K562 (cell line): ENCODE data around the gene TFCP2. TPM values are rescaled to one million over a fixed set of nuclear protein-coding genes. Genes with fewer than 3 reads are reported as not detected.

ENCODE experiments used
- ATAC-seq: fragments of 200-7000 bp; cut with Tn5 transposase; 3 replicates; pipeline ENCODE4 v1.9.1; 2020; ENCODE audit warnings: moderate library complexity
- BruUV-seq: library from RNA; stranded (reverse); fragments of 400-500 nt; replicated peaks from 2 replicates; lab custom pipeline; 2021; lab: Mats Ljungman, UMichigan
- CTCF ChIA-PET: fragments of 300-600 bp; formaldehyde crosslinking; extraction: SDS; loops from one replicate; lab custom pipeline; 2021; ENCODE audit warnings: low intra/inter-chr PET ratio; lab: Yijun Ruan, JAX
- POLR2A ChIA-PET: fragments of 300-600, 350-650 bp; sonication (Branson Sonifier 250); formaldehyde crosslinking; extraction: SDS; loops from one replicate; lab custom pipeline; 2021; ENCODE audit warnings: antibody characterized with exemption, inconsistent platforms; lab: Yijun Ruan, JAX
- DNase-seq, 4 experiments: peaks; one replicate each; pipeline versions ENCODE4 v3.0.0 to v3.0.0-alpha.2; 2011 to 2018; ENCODE audit warnings: low spot score in 3 of 4, mixed read lengths in 3 of 4; ENCODE audit errors: extremely low read depth in 1 of 4
- FAIRE-seq: peaks from 2 replicates; lab custom pipeline; 2011; peaks lifted over from hg19 to GRCh38; lab: Jason Lieb, UNC
- H2AFZ ChIP-seq: 2 replicates; pipeline ENCODE4 v1.6.0; 2011; ENCODE audit warnings: low read depth, low read length, control low read depth, inconsistent platforms
- H3K27ac ChIP-seq: fragments of 200-600 bp; 3 replicates; pipeline ENCODE4 v1.8.0; 2011; ENCODE audit warnings: low read depth, mild to moderate bottlenecking, control low read depth, inconsistent platforms, low read length, moderate library complexity, mixed read lengths; ENCODE audit errors: extremely low read depth
- H3K27me3 ChIP-seq, 2 experiments: fragments of 300-600 bp in 1 of 2; 2 replicates in 1 of 2; 3 replicates in 1 of 2; pipeline versions ENCODE4 v1.6.0 to v1.8.0; 2011; ENCODE audit warnings: inconsistent platforms in 2 of 2, low read length in 2 of 2, mild to moderate bottlenecking in 1 of 2, mixed read lengths in 1 of 2, moderate library complexity in 1 of 2; ENCODE audit not compliant: control insufficient read depth in 2 of 2, insufficient read depth in 2 of 2
- H3K36me3 ChIP-seq: fragments of 300-600 bp; 3 replicates; pipeline ENCODE4 v1.8.0; 2011; ENCODE audit warnings: mild to moderate bottlenecking, low read length, inconsistent platforms; ENCODE audit not compliant: control insufficient read depth, insufficient read depth
- H3K4me1 ChIP-seq, 2 experiments: fragments of 200-600 bp in 1 of 2; replicated peaks in 1 of 2; 2 replicates in 1 of 2; 3 replicates in 1 of 2; pipeline versions ENCODE4 v1.5.1 to v1.8.0; 2011; ENCODE audit warnings: inconsistent platforms in 2 of 2, low read length in 2 of 2, mild to moderate bottlenecking in 1 of 2, mixed read lengths in 1 of 2, moderate library complexity in 1 of 2; ENCODE audit not compliant: control insufficient read depth in 2 of 2, insufficient read depth in 2 of 2
- H3K4me2 ChIP-seq: 2 replicates; pipeline ENCODE4 v1.6.1; 2011; ENCODE audit warnings: low read length, control low read depth, inconsistent platforms, mixed read lengths; ENCODE audit not compliant: insufficient read depth
- H3K4me3 ChIP-seq: fragments of 200-600 bp; sonication (generic), shearing (Covaris generic); 2 replicates; pipeline ENCODE4 v1.5.1; 2016; ENCODE audit warnings: control low read depth, inconsistent platforms
- H3K79me2 ChIP-seq: fragments of 200-600 bp; 3 replicates; pipeline ENCODE4 v1.8.0; 2011; ENCODE audit warnings: low read length, inconsistent platforms; ENCODE audit not compliant: control insufficient read depth, insufficient read depth
- H3K9ac ChIP-seq, 2 experiments: 2 replicates each; pipeline versions ENCODE4 v1.6.0 to v1.6.1; 2011; ENCODE audit warnings: low read depth in 2 of 2, low read length in 2 of 2, control low read depth in 1 of 2, inconsistent platforms in 1 of 2, mild to moderate bottlenecking in 1 of 2, mixed read lengths in 1 of 2; ENCODE audit not compliant: insufficient read depth in 1 of 2
- H3K9me1 ChIP-seq: one replicate; pipeline ENCODE4 v1.6.0; 2011; ENCODE audit warnings: inconsistent platforms, mild to moderate bottlenecking, low read length, moderate library complexity; ENCODE audit not compliant: control insufficient read depth, insufficient read depth
- H3K9me3 ChIP-seq: replicated peaks from 2 replicates; pipeline ENCODE4 v1.5.1; 2011; ENCODE audit warnings: low read depth, low read length, inconsistent platforms; ENCODE audit not compliant: control insufficient read depth, insufficient read depth
- H4K20me1 ChIP-seq: replicated peaks from 2 replicates; pipeline ENCODE4 v1.6.1; 2011; ENCODE audit warnings: low read length, inconsistent platforms, mixed read lengths; ENCODE audit not compliant: control insufficient read depth, insufficient read depth
- ATF1 ChIP-seq, 2 experiments: fragments of 450-650 bp in 1 of 2; IDR thresholded peaks; 2 replicates each; pipeline ENCODE4 v1.6.1; 2016; ENCODE audit warnings: missing compliant biosample characterization in 1 of 2, missing genetic modification characterization in 1 of 2
- CBX8 ChIP-seq: fragments of 200-600 bp; sonication (generic); IDR thresholded peaks from 2 replicates; pipeline ENCODE4 v1.6.1; 2012; ENCODE audit warnings: borderline replicate concordance, mixed run types, low read depth, mild to moderate bottlenecking, moderate library complexity, mixed read lengths, low read length, control low read depth, inconsistent platforms; ENCODE audit not compliant: poor library complexity, severe bottlenecking; ENCODE audit errors: extremely low read depth
- CEBPB ChIP-seq: fragments of 450-650 bp; IDR thresholded peaks from 2 replicates; pipeline ENCODE4 v1.6.1; 2016; ENCODE audit warnings: missing genetic modification characterization, missing compliant biosample characterization
- ELK3 ChIP-seq: fragments of 450-650 bp; formaldehyde crosslinking; IDR thresholded peaks from 2 replicates; pipeline ENCODE4 v1.4.0; 2020; ENCODE audit warnings: mild to moderate bottlenecking
- ETV6 ChIP-seq, 3 experiments: fragments of 150-350 bp in 1 of 3; sonication (generic) in 1 of 3; formaldehyde crosslinking in 1 of 3; IDR thresholded peaks; 2 replicates each; pipeline versions ENCODE4 v1.6.1 to v1.8.0; 2014 to 2022; ENCODE audit warnings: borderline replicate concordance in 2 of 3, low read depth in 2 of 3, antibody characterized with exemption in 1 of 3, low read length in 1 of 3, mild to moderate bottlenecking in 1 of 3, missing genetic modification reagents in 1 of 3
- FOXP4 ChIP-seq: sonication (generic); formaldehyde crosslinking; IDR thresholded peaks from 2 replicates; pipeline ENCODE4 v1.8.0; 2022; ENCODE audit warnings: mild to moderate bottlenecking, missing genetic modification reagents, borderline replicate concordance
- PHTF2 ChIP-seq: fragments of 250-450 bp; sonication (Bioruptor Pico); IDR thresholded peaks from 2 replicates; pipeline ENCODE4 v1.5.0; 2021; ENCODE audit warnings: mild to moderate bottlenecking
- POLR2A ChIP-seq: fragments of 450-650 bp; conservative IDR thresholded peaks from 2 replicates; pipeline ENCODE4 v1.6.1; 2016
- POLR2AphosphoS2 ChIP-seq: IDR thresholded peaks from 2 replicates; pipeline ENCODE4 v1.6.1; 2012; ENCODE audit warnings: low read length, improper control_type of control experiment
- RHOXF2B ChIP-seq: fragments of 250-450 bp; sonication (Bioruptor Pico); conservative IDR thresholded peaks from 2 replicates; pipeline ENCODE4 v1.5.1; 2021
- SRF ChIP-seq, 2 experiments: fragments of 250-450, 450-650 bp in 1 of 2; sonication (Bioruptor Pico) in 1 of 2; sonication (generic) in 1 of 2; formaldehyde crosslinking; IDR thresholded peaks; 2 replicates each; pipeline versions ENCODE4 v1.5.0 to v1.5.1; 2020 to 2022; ENCODE audit warnings: mild to moderate bottlenecking in 1 of 2, missing genetic modification reagents in 1 of 2
- SUPT5H ChIP-seq: fragments of 450-650 bp; IDR thresholded peaks from 2 replicates; pipeline ENCODE4 v1.6.1; 2016
- TARDBP ChIP-seq: fragments of 450-650 bp; IDR thresholded peaks from 2 replicates; pipeline ENCODE4 v1.6.1; 2016
- TGIF2 ChIP-seq: sonication (generic); formaldehyde crosslinking; IDR thresholded peaks from 2 replicates; pipeline ENCODE4 v1.8.1; 2022; ENCODE audit warnings: mild to moderate bottlenecking, missing genetic modification reagents, moderate library complexity
- ZBTB5 ChIP-seq: fragments of 450-650 bp; IDR thresholded peaks from 2 replicates; pipeline ENCODE4 v1.6.1; 2017; ENCODE audit warnings: antibody characterized with exemption
- ZNF586 ChIP-seq: fragments of 450-650 bp; formaldehyde crosslinking; conservative IDR thresholded peaks from 2 replicates; pipeline ENCODE4 v1.4.0; 2020; ENCODE audit warnings: mild to moderate bottlenecking, moderate library complexity
- ZNF655 ChIP-seq: fragments of 250-450 bp; sonication (Bioruptor Pico); IDR thresholded peaks from 2 replicates; pipeline ENCODE4 v1.5.0; 2021
- WGBS: fragments of 100-300 bp; shearing (Covaris generic); methylation state at CpG from one replicate; pipeline ENCODE4 v1.1.6; 2016; ENCODE audit warnings: low coverage, mixed read lengths; ENCODE audit not compliant: insufficient coverage; ENCODE audit errors: missing lambda C conversion rate; 5-methylcytosine and 5-hydroxymethylcytosine counted together
- in situ Hi-C: fragments of 300-500 bp; cut with MboI; formaldehyde crosslinking; loops from 4 replicates; pipeline ENCODE4 v1.15.0; 2018; ENCODE audit warnings: inconsistent platforms, mixed read lengths
- intact Hi-C: fragments of 100-400 bp; cut with micrococcal nuclease; formaldehyde crosslinking; loops from 2 replicates; pipeline ENCODE4 v1.14.2; 2022
- polyA plus RNA-seq, 8 experiments: library from polyadenylated mRNA; depleted of rRNA in 4 of 8; stranded (reverse) in 5 of 8; unstranded in 3 of 8; fragments of >200 nt; fragmentation: Nextera tagmentation in 2 of 8; fragmentation: Illumina TruSeq in 1 of 8; extraction: Ambion mirVana in 2 of 8; extraction: Trizol in 1 of 8; gene quantifications; 2 replicates each; pipeline versions ENCODE4 v1.2.1 to v1.2.3, GENCODE V29; 2011 to 2014; ENCODE audit warnings: inconsistent platforms in 1 of 8, missing spikeins in 1 of 8
- total RNA-seq, 7 experiments: library from RNA; depleted of rRNA in 6 of 7; stranded (reverse); fragments of >200 nt in 6 of 7; fragmentation: Illumina TruSeq in 2 of 7; extraction: Trizol in 2 of 7; gene quantifications; 2 replicates each; pipeline versions ENCODE4 v1.2.1 to v1.2.3, GENCODE V29; 2011 to 2021; ENCODE audit warnings: low replicate concordance in 1 of 7

Gene TFCP2
- total and polyA plus RNA-seq, 9 of the 15 experiments (the other 6 are each of a cell fraction or from before 2014, with no cell fraction given): 8.0 to 38.9 (median 19.3) TPM

- H4K20me1 ChIP-seq: no peaks in the 10 kb centered on the region
- no peaks in the 10 kb centered on the region for H3K27me3 ChIP-seq
- ATAC-seq: no peak
- H3K9me1 ChIP-seq: no peaks in the 10 kb centered on the region
- no peak for TF ChIP-seq ZBTB5
- TF ChIP-seq ZNF586 (CRISPR knock-in tag): no peak
- TF ChIP-seq CEBPB: no peak
- TF ChIP-seq TARDBP: no peak
- no peak for TF ChIP-seq PHTF2 (CRISPR knock-in tag)
- no peak for TF ChIP-seq SRF (CRISPR knock-in tag; IDR thresholded peaks at IDR 0.05)
- no peak for TF ChIP-seq TGIF2
- TF ChIP-seq ELK3 (CRISPR knock-in tag): no peak
- TF ChIP-seq RHOXF2B (CRISPR knock-in tag): no peak
- TF ChIP-seq POLR2A: no peak
- no peak for TF ChIP-seq ETV6 (IDR thresholded peaks at IDR 0.05; ENCODE audit: borderline replicate concordance in 1 of 2, low read depth in 2 of 2, low read length in 1 of 2)
- TF ChIP-seq ETV6 (CRISPR knock-in tag; IDR thresholded peaks at IDR 0.05; ENCODE audit: borderline replicate concordance): no peak
- no peak for TF ChIP-seq ZNF655 (CRISPR knock-in tag)
- no peak for TF ChIP-seq ATF1 (CRISPR knock-in tag; IDR thresholded peaks at IDR 0.05)
- no peak for TF ChIP-seq ATF1 (tag; IDR thresholded peaks at IDR 0.05)
- no peak for TF ChIP-seq FOXP4 (CRISPR knock-in tag)
- no peak for TF ChIP-seq SUPT5H
- TF ChIP-seq CBX8: no peak
- no peak for TF ChIP-seq POLR2AphosphoS2
- H3K9ac ChIP-seq: no peak overlapping the region
- FAIRE-seq: no peak
- H3K79me2 ChIP-seq: no peaks in the 10 kb centered on the region
- H3K27ac ChIP-seq: no peak overlapping the region
- CTCF ChIA-PET: no interaction called here
- no peak overlapping the region for H3K4me3 ChIP-seq
- DNase-seq: no peak
- intact Hi-C loops: no loop called here
- H3K4me1 ChIP-seq: peaks cover 3 to 8% of the 10 kb centered on the region in 2 experiments; a peak in 2 of 5 replicates
- no TSS peak for BruUV-seq
- H3K9me3 ChIP-seq: no peaks in the 10 kb centered on the region
- WGBS: 33% methylated on average over 4 of the region's 4 CpGs
- H3K4me2 ChIP-seq: no peak overlapping the region
- POLR2A ChIA-PET: interaction anchor here (0.9 kb wide), 1 partner anchor 9 kb away, joined by 3 read pairs; no protein-coding TSS in a partner anchor
- in situ Hi-C loops: no loop called here
- no peaks in the 10 kb centered on the region for H3K36me3 ChIP-seq
- no peak overlapping the region for H2AFZ ChIP-seq
Measured at GRCh38 chr12:51190820-51191219, 17.9 kb upstream of the TFCP2 start.
